T-helper 22 cell (primary cell): Measurements from ENCODE around the gene CRADD.

Experiments
- DNase-seq: peaks from one replicate; pipeline ENCODE4 v3.0.0-alpha.2; 2020; ENCODE audit warnings: low read depth

Gene CRADD

GRCh38 chr12:93939641-93940325 lies 262.6 kb downstream of the CRADD start:
- DNase-seq: no peak

GRCh38 chr12:93943780-93944179 lies 266.6 kb downstream of the CRADD start:
- DNase-seq: no peak

GRCh38 chr12:93944201-93944600 lies 267.0 kb downstream of the CRADD start:
- no peak for DNase-seq
